ENCODE results near the gene ATP6V1B1. TPM values are rescaled to one million over a fixed set of nuclear protein-coding genes. Genes with fewer than 3 reads are reported as not detected.

ATP6V1B1 gene
- total RNA-seq, 1 donor from 2014 or later, result 3.7 TPM

DNA sequence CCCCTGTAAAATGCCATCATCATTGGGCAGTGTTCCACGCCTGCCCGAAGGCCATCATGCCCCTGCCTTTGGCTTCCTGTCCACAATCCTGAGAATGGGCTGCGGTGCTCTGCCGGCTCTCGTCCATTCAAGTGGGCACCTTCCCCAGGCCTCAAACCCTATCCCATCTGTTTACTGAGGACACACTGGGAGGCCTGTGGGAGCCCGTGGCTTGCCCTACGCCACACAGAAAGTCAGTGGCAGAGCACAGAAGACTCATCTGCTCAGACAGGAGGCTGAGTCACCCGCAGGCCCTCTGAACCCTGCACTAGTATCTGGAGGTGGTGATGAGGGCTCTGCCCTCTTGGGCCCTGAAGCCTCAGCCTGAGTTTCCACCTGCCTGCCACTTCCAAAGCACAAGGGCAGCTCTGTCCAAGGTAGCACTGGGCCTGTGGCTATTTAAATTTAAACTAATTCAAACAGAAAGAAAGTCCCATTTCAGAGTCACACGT is 23.6 kb downstream of the ATP6V1B1 start:
- Mint-ChIP-seq H3K4me1 (ENCODE audit: low read depth) (peaks cover 5% of the 10 kb centered on the region), H3K9me3 (ENCODE audit: low read depth) (no peaks in the 10 kb centered on the region), H3K27me3 (ENCODE audit: low read depth) (no peaks in the 10 kb centered on the region), H3K36me3 (ENCODE audit: low read depth) (peaks cover 6% of the 10 kb centered on the region), H3K4me3 (ENCODE audit: unreplicated experiment) (no peak overlapping the region), H3K27ac (ENCODE audit: unreplicated experiment) (no peak overlapping the region)
- TF ChIP-seq, protein P1, sequence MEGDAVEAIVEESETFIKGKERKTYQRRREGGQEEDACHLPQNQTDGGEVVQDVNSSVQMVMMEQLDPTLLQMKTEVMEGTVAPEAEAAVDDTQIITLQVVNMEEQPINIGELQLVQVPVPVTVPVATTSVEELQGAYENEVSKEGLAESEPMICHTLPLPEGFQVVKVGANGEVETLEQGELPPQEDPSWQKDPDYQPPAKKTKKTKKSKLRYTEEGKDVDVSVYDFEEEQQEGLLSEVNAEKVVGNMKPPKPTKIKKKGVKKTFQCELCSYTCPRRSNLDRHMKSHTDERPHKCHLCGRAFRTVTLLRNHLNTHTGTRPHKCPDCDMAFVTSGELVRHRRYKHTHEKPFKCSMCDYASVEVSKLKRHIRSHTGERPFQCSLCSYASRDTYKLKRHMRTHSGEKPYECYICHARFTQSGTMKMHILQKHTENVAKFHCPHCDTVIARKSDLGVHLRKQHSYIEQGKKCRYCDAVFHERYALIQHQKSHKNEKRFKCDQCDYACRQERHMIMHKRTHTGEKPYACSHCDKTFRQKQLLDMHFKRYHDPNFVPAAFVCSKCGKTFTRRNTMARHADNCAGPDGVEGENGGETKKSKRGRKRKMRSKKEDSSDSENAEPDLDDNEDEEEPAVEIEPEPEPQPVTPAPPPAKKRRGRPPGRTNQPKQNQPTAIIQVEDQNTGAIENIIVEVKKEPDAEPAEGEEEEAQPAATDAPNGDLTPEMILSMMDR (IDR thresholded peaks at IDR 0.05), result no peak
- no peak for DNase-seq (ENCODE audit: low spot score)

DNA sequence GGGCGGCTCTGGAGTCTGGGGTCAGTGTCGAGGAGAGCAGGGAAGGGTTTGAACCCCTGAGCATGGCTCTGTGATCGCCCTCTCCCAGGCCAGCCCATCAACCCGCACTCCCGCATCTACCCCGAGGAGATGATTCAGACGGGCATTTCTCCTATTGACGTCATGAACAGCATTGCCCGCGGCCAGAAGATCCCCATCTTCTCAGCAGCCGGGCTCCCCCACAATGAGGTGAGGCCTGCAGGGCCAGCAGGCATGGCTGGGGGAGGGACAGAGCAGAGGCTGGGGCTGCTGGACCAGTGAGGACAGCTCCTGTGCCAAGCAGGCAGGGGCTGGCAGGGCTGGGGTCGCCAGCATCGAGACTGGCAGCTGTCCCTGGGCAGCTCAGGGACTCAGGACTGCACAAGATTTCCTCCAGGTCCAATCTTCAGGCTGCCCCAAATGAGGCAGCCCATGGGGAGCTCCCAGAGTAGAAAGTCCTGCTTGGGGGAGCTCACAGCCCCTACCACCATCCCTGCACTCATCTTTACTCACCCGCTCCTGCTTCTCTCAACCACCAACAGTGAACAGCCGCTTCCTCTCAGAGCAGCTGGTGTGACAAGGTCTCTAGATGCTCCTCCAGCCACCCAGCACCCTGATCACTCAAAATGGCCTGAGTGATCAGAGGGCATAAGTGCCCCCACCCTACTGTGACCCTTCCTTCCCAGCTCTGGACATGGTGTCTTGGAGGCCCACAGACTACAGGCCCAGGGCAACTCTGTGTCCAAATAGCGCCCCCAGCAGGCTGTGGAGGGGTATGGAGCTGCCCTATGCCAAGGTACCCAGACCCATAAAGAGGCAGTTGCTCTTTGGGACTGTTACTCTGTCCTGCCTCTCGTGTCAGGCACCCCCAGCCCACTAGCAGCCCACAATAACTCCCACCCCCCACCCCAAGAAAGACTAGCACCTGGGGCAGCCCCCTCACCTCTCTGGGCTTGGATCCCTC is 24.4 kb downstream of the ATP6V1B1 start:
- no peak overlapping the region for H3K4me3 Mint-ChIP-seq (ENCODE audit: unreplicated experiment)
- DNase-seq (ENCODE audit: low spot score), result no peak
- no peak overlapping the region for H3K27ac Mint-ChIP-seq (ENCODE audit: unreplicated experiment)
- no peaks in the 10 kb centered on the region for H3K9me3 Mint-ChIP-seq (ENCODE audit: low read depth)
- H3K36me3 Mint-ChIP-seq (ENCODE audit: low read depth), result peaks cover 8% of the 10 kb centered on the region
- TF ChIP-seq, protein P1 (IDR thresholded peaks at IDR 0.05), result peak; percentile 44
- H3K27me3 Mint-ChIP-seq (ENCODE audit: low read depth), result peaks cover 3% of the 10 kb centered on the region
- peaks cover 9% of the 10 kb centered on the region for H3K4me1 Mint-ChIP-seq (ENCODE audit: low read depth)

DNA sequence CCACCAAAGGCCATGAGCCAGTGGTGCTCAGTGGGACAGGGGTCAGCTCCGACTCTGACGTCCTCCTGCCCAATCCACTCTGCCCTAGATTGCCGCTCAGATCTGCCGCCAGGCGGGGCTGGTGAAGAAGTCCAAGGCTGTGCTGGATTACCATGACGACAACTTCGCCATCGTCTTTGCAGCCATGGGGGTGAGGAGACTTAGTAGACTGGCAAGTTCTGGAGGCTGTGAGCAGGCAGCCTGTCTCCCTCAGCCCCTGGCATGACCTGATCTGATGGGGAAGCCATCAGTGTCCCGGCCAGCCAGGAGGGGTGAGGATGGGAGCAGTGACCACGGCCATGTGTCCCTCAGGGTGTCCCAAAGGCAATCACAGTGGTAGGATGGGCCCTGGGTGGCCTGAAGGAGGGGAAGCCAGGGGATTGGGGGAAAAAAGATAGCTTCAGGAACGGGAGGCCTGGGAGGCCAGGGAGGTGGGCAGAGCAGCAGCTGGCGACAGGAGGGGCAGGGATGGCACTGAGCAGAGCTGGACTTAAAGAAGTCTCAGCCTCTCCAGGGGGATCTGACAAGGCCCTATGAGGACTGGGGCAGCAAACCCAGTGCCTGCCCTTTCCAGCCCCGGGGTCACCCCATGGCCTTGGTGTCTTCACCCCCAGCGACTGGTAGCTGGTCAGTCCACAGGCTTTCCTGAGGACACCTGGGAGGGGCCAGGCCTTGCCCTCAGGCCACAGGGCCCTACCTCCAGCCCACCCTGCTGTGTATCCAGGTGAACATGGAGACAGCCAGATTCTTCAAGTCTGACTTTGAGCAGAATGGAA is 25.3 kb downstream of the ATP6V1B1 start:
- Mint-ChIP-seq H3K9me3 (ENCODE audit: low read depth) (no peaks in the 10 kb centered on the region), H3K4me1 (ENCODE audit: low read depth) (peaks cover 6% of the 10 kb centered on the region), H3K4me3 (ENCODE audit: unreplicated experiment) (no peak overlapping the region), H3K36me3 (ENCODE audit: low read depth) (peaks cover 8% of the 10 kb centered on the region), H3K27me3 (ENCODE audit: low read depth) (peaks cover 3% of the 10 kb centered on the region), H3K27ac (ENCODE audit: unreplicated experiment) (no peak overlapping the region)
- DNase-seq (ENCODE audit: low spot score), result no peak
- TF ChIP-seq, protein P1 (IDR thresholded peaks at IDR 0.05), result no peak

DNA sequence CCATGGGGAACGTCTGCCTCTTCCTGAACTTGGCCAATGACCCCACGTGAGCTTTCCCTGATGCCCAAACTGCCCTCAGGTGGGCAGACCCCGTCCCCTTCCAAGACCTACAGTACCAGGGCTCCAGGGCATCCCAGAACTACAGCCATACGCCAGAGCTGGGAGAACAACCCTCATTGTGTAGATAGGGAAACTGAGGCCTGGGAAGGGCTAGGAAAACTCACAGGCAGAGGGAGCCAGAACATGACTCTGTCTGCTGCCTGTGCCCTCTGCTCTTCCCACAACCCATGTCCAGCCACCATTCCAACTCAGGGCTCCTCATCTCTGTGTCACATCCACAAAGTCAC is 25.9 kb downstream of the ATP6V1B1 start:
- Mint-ChIP-seq H3K4me3 (ENCODE audit: unreplicated experiment) (no peak overlapping the region), H3K36me3 (ENCODE audit: low read depth) (peaks cover 8% of the 10 kb centered on the region), H3K27me3 (ENCODE audit: low read depth) (peaks cover 3% of the 10 kb centered on the region), H3K9me3 (ENCODE audit: low read depth) (no peaks in the 10 kb centered on the region), H3K27ac (ENCODE audit: unreplicated experiment) (no peak overlapping the region), H3K4me1 (ENCODE audit: low read depth) (peaks cover 6% of the 10 kb centered on the region)
- TF ChIP-seq, protein P1 (IDR thresholded peaks at IDR 0.05), result no peak
- no peak for DNase-seq (ENCODE audit: low spot score)

Data from chondrocyte (in vitro differentiated cells).